ENCODE data around the gene OXNAD1.

Gene OXNAD1

GRCh38 chr3:16350597-16351318 lies 85.7 kb downstream of the OXNAD1 start:
- no peak overlapping the region for H2BK15ac ChIP-seq (ENCODE audit: low read length)
- H2AK5ac ChIP-seq (ENCODE audit: low read depth, low read length): no peak overlapping the region
- no peak overlapping the region for H2BK12ac ChIP-seq (ENCODE audit: low read length)
- no peak overlapping the region for H3K4ac ChIP-seq (ENCODE audit: low read length)
- H3K14ac ChIP-seq (ENCODE audit: low read length): no peak overlapping the region
- no peaks in the 10 kb centered on the region for H3K79me1 ChIP-seq (ENCODE audit: low read depth, low read length)
- no peak overlapping the region for H2BK5ac ChIP-seq (ENCODE audit: low read length)
- H3K4me3 ChIP-seq (ENCODE audit: low read length in 2 of 2): no peak overlapping the region
- H4K8ac ChIP-seq (ENCODE audit: low read depth, low read length): no peak overlapping the region
- no peak overlapping the region for H2AFZ ChIP-seq (ENCODE audit: low read length)
- no peak overlapping the region for H3K4me2 ChIP-seq (ENCODE audit: insufficient read depth, low read length, poor library complexity, severe bottlenecking)
- H3K23ac ChIP-seq (ENCODE audit: low read depth, low read length, poor library complexity): no peak overlapping the region
- H3K36me3 ChIP-seq (replicated peaks in 1 of 2; ENCODE audit: control insufficient read depth in 2 of 2, insufficient read depth in 2 of 2, low read length in 2 of 2): peaks cover 6 to 7% of the 10 kb centered on the region in 2 donors
- no peak overlapping the region for H2BK120ac ChIP-seq (ENCODE audit: low read depth, low read length)
- no CpG with 5 or more reads among the region's 5 CpGs for WGBS, 2 donors (ENCODE audit: extremely low coverage in 2 of 2, insufficient read length in 2 of 2, insufficient replicate concordance in 1 of 2)
- peaks cover 0 to 2% of the 10 kb centered on the region in 2 donors for H3K9me3 ChIP-seq (replicated peaks in 1 of 2; ENCODE audit: control insufficient read depth in 2 of 2, insufficient read depth in 1 of 2, low read depth in 1 of 2, low read length in 2 of 2)
- peaks cover 2 to 3% of the 10 kb centered on the region in 2 donors for H3K4me1 ChIP-seq (ENCODE audit: control insufficient read depth in 2 of 2, insufficient read depth in 1 of 2, low read depth in 1 of 2, low read length in 2 of 2)
- H3K18ac ChIP-seq (ENCODE audit: low read length): no peak overlapping the region
- no peak overlapping the region for H4K91ac ChIP-seq (ENCODE audit: low read depth, low read length, poor library complexity)
- H3K27ac ChIP-seq (replicated peaks; ENCODE audit: low read length): no peak overlapping the region
- DNase-seq (ENCODE audit: low spot score): no peak
- H3K27me3 ChIP-seq (ENCODE audit: control insufficient read depth in 3 of 3, insufficient read depth in 3 of 3, low read depth in 1 of 3, low read length in 3 of 3): no peaks in the 10 kb centered on the region
- no peak overlapping the region for H3K9ac ChIP-seq (ENCODE audit: low read depth, low read length, poor library complexity)

DNA sequence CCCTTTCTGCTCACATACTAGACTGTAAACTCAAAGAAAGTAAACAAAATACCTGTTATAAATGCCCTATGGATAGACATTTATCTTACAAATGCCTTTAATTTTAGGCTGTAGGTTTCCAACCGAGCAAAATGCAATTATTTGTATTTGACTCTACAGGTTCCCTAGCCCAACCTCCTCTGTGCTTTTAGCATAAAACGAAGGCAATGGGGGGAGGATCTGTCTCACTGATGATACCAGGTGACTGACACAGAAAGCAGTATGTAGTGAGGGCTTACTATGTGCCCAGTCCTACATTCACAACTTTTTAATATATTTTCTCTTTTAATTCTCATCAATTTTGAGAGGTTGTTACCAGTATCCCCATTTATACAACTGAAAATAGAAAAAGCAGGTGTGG lies 87.4 kb downstream of the OXNAD1 start:
- no peak overlapping the region for H2BK12ac ChIP-seq (ENCODE audit: low read length)
- H4K91ac ChIP-seq (ENCODE audit: low read depth, low read length, poor library complexity): no peak overlapping the region
- H3K9me3 ChIP-seq (replicated peaks in 1 of 2; ENCODE audit: control insufficient read depth in 2 of 2, insufficient read depth in 1 of 2, low read depth in 1 of 2, low read length in 2 of 2): no peaks in the 10 kb centered on the region
- no peak overlapping the region for H3K14ac ChIP-seq (ENCODE audit: low read length)
- H3K4me3 ChIP-seq (ENCODE audit: low read length in 2 of 2): no peak overlapping the region
- WGBS, 2 donors (ENCODE audit: extremely low coverage in 2 of 2, insufficient read length in 2 of 2, insufficient replicate concordance in 1 of 2): no CpG with 5 or more reads among the region's 2 CpGs
- no peak overlapping the region for H3K9ac ChIP-seq (ENCODE audit: low read depth, low read length, poor library complexity)
- no peak overlapping the region for H2AFZ ChIP-seq (ENCODE audit: low read length)
- no peak overlapping the region for H2AK5ac ChIP-seq (ENCODE audit: low read depth, low read length)
- H4K8ac ChIP-seq (ENCODE audit: low read depth, low read length): no peak overlapping the region
- H3K36me3 ChIP-seq (replicated peaks in 1 of 2; ENCODE audit: control insufficient read depth in 2 of 2, insufficient read depth in 2 of 2, low read length in 2 of 2): peaks cover 4% of the 10 kb centered on the region in 2 donors
- H3K18ac ChIP-seq (ENCODE audit: low read length): no peak overlapping the region
- H3K27me3 ChIP-seq (ENCODE audit: control insufficient read depth in 3 of 3, insufficient read depth in 3 of 3, low read depth in 1 of 3, low read length in 3 of 3): no peaks in the 10 kb centered on the region
- H2BK120ac ChIP-seq (ENCODE audit: low read depth, low read length): no peak overlapping the region
- no peak overlapping the region for H3K23ac ChIP-seq (ENCODE audit: low read depth, low read length, poor library complexity)
- peaks cover 2 to 5% of the 10 kb centered on the region in 2 donors for H3K4me1 ChIP-seq (ENCODE audit: control insufficient read depth in 2 of 2, insufficient read depth in 1 of 2, low read depth in 1 of 2, low read length in 2 of 2)
- H3K79me1 ChIP-seq (ENCODE audit: low read depth, low read length): no peaks in the 10 kb centered on the region
- H2BK15ac ChIP-seq (ENCODE audit: low read length): no peak overlapping the region
- DNase-seq (ENCODE audit: low spot score): no peak
- H2BK5ac ChIP-seq (ENCODE audit: low read length): no peak overlapping the region
- no peak overlapping the region for H3K27ac ChIP-seq (replicated peaks; ENCODE audit: low read length)
- no peak overlapping the region for H3K4me2 ChIP-seq (ENCODE audit: insufficient read depth, low read length, poor library complexity, severe bottlenecking)
- no peak overlapping the region for H3K4ac ChIP-seq (ENCODE audit: low read length)

- no peak overlapping the region for H2AFZ ChIP-seq (ENCODE audit: low read length)
- no peak overlapping the region for H3K27ac ChIP-seq (replicated peaks; ENCODE audit: low read length)
- no peak overlapping the region for H2BK15ac ChIP-seq (ENCODE audit: low read length)
- H3K4me2 ChIP-seq (ENCODE audit: insufficient read depth, low read length, poor library complexity, severe bottlenecking): no peak overlapping the region
- no peak overlapping the region for H2AK5ac ChIP-seq (ENCODE audit: low read depth, low read length)
- H3K4me3 ChIP-seq (ENCODE audit: low read length in 2 of 2): no peak overlapping the region
- no peak overlapping the region for H2BK12ac ChIP-seq (ENCODE audit: low read length)
- no peak overlapping the region for H3K9ac ChIP-seq (ENCODE audit: low read depth, low read length, poor library complexity)
- no peak overlapping the region for H3K23ac ChIP-seq (ENCODE audit: low read depth, low read length, poor library complexity)
- H3K4me1 ChIP-seq (ENCODE audit: control insufficient read depth in 2 of 2, insufficient read depth in 1 of 2, low read depth in 1 of 2, low read length in 2 of 2): peaks cover 2 to 7% of the 10 kb centered on the region in 2 donors
- no peak overlapping the region for H2BK5ac ChIP-seq (ENCODE audit: low read length)
- no peak overlapping the region for H2BK120ac ChIP-seq (ENCODE audit: low read depth, low read length)
- no peak overlapping the region for H3K18ac ChIP-seq (ENCODE audit: low read length)
- no peak overlapping the region for H4K91ac ChIP-seq (ENCODE audit: low read depth, low read length, poor library complexity)
- H4K8ac ChIP-seq (ENCODE audit: low read depth, low read length): no peak overlapping the region
- no peaks in the 10 kb centered on the region for H3K9me3 ChIP-seq (replicated peaks in 1 of 2; ENCODE audit: control insufficient read depth in 2 of 2, insufficient read depth in 1 of 2, low read depth in 1 of 2, low read length in 2 of 2)
- H3K27me3 ChIP-seq (ENCODE audit: control insufficient read depth in 3 of 3, insufficient read depth in 3 of 3, low read depth in 1 of 3, low read length in 3 of 3): no peaks in the 10 kb centered on the region
- WGBS, 2 donors (ENCODE audit: extremely low coverage in 2 of 2, insufficient read length in 2 of 2, insufficient replicate concordance in 1 of 2): no CpG with 5 or more reads among the region's 3 CpGs
- H3K79me1 ChIP-seq (ENCODE audit: low read depth, low read length): no peaks in the 10 kb centered on the region
- H3K4ac ChIP-seq (ENCODE audit: low read length): no peak overlapping the region
- H3K14ac ChIP-seq (ENCODE audit: low read length): no peak overlapping the region
- peaks cover 2 to 3% of the 10 kb centered on the region in 2 donors for H3K36me3 ChIP-seq (replicated peaks in 1 of 2; ENCODE audit: control insufficient read depth in 2 of 2, insufficient read depth in 2 of 2, low read length in 2 of 2)
- DNase-seq (ENCODE audit: low spot score): no peak
Measured at GRCh38 chr3:16354291-16354690, 89.3 kb downstream of the OXNAD1 start.
